Endothelial cell of umbilical vein (primary cell): ENCODE measurements around the gene KIAA0825. TPM values are rescaled to one million over a fixed set of nuclear protein-coding genes. Genes with fewer than 3 reads are reported as not detected.

Source experiments
- BruUV-seq: library from RNA; stranded (reverse); fragments of 400-500 nt; replicated peaks from 2 replicates; lab custom pipeline; 2021; lab: Mats Ljungman, UMichigan
- CTCF ChIA-PET: fragments of 300-600, 350-600 bp; sonication (Branson Sonifier 250); formaldehyde crosslinking; loops from one replicate; lab custom pipeline; 2021; ENCODE audit warnings: antibody characterized with exemption, inconsistent platforms; lab: Charles Lee
- POLR2A ChIA-PET: fragments of 300-600, 350-600 bp; sonication (Branson Sonifier 250); formaldehyde crosslinking; loops from one replicate; lab custom pipeline; 2021; ENCODE audit warnings: antibody characterized with exemption, inconsistent platforms; lab: Charles Lee
- DNase-seq: peaks from one replicate; pipeline ENCODE4 v3.0.0-alpha.2; 2011; ENCODE audit warnings: low read depth, low spot score
- FAIRE-seq: peaks from 2 replicates; lab custom pipeline; 2011; peaks lifted over from hg19 to GRCh38; lab: Jason Lieb, UNC
- H2AFZ ChIP-seq: 2 replicates; pipeline ENCODE4 v1.6.0; 2012; ENCODE audit warnings: low read depth, low read length, control low read depth, inconsistent platforms
- H3K27ac ChIP-seq: 2 replicates; pipeline ENCODE4 v1.5.1; 2011; ENCODE audit warnings: low read depth, mild to moderate bottlenecking, control low read depth, low read length, moderate library complexity; ENCODE audit not compliant: insufficient read depth
- H3K27me3 ChIP-seq, 2 experiments: 2 replicates each; pipeline versions ENCODE4 v1.6.0 to v1.6.1; 2011; ENCODE audit warnings: low read length in 2 of 2, mixed read lengths in 1 of 2; ENCODE audit not compliant: control insufficient read depth in 2 of 2, insufficient read depth in 2 of 2
- H3K36me3 ChIP-seq, 2 experiments: 2 replicates in 1 of 2; 3 replicates in 1 of 2; pipeline ENCODE4 v1.5.1; 2011; ENCODE audit warnings: low read length in 2 of 2, mild to moderate bottlenecking in 1 of 2, moderate library complexity in 1 of 2; ENCODE audit not compliant: control insufficient read depth in 2 of 2, insufficient read depth in 2 of 2; ENCODE audit errors: extremely low read depth in 1 of 2
- H3K4me1 ChIP-seq: 3 replicates; pipeline ENCODE4 v1.5.1; 2011; ENCODE audit warnings: mild to moderate bottlenecking, low read length; ENCODE audit not compliant: control insufficient read depth, insufficient read depth; ENCODE audit errors: extremely low read depth
- H3K4me2 ChIP-seq: 2 replicates; pipeline ENCODE4 v1.6.1; 2011; ENCODE audit warnings: low read length, control low read depth, mixed read lengths; ENCODE audit not compliant: insufficient read depth
- H3K4me3 ChIP-seq, 3 experiments: fragments of 200-600 bp in 1 of 3; sonication (generic), shearing (Covaris generic) in 1 of 3; replicated peaks in 1 of 3; 2 replicates each; pipeline ENCODE4 v1.5.1; 2011 to 2016; ENCODE audit warnings: control low read depth in 3 of 3, low read length in 3 of 3, mild to moderate bottlenecking in 2 of 3, inconsistent platforms in 1 of 3, low read depth in 1 of 3, moderate library complexity in 1 of 3; ENCODE audit not compliant: insufficient read depth in 1 of 3
- H3K79me2 ChIP-seq: 2 replicates; pipeline ENCODE4 v1.6.0; 2012; ENCODE audit warnings: low read length, inconsistent platforms; ENCODE audit not compliant: control insufficient read depth, insufficient read depth
- H3K9ac ChIP-seq: replicated peaks from 2 replicates; pipeline ENCODE3; 2011; ENCODE audit warnings: low read length, control low read depth; ENCODE audit not compliant: insufficient read depth; ENCODE audit errors: extremely low read depth
- H3K9me1 ChIP-seq: replicated peaks from 3 replicates; pipeline ENCODE4 v1.6.0; 2011; ENCODE audit warnings: mild to moderate bottlenecking, low read length; ENCODE audit not compliant: control insufficient read depth, insufficient read depth; ENCODE audit errors: extremely low read depth
- H3K9me3 ChIP-seq: replicated peaks from 2 replicates; pipeline ENCODE4 v1.5.1; 2012; ENCODE audit warnings: low read length, inconsistent platforms; ENCODE audit not compliant: control insufficient read depth, insufficient read depth
- H4K20me1 ChIP-seq: replicated peaks from 2 replicates; pipeline ENCODE3; 2011; ENCODE audit warnings: mild to moderate bottlenecking, low read length; ENCODE audit not compliant: control insufficient read depth, insufficient read depth; ENCODE audit errors: extremely low read depth
- EZH2 ChIP-seq: IDR thresholded peaks from 2 replicates; pipeline ENCODE4 v1.6.1; 2012; ENCODE audit warnings: borderline replicate concordance, low read depth, mild to moderate bottlenecking, moderate library complexity, low read length, inconsistent platforms; ENCODE audit not compliant: severe bottlenecking
- GATA2 ChIP-seq: IDR thresholded peaks from 2 replicates; pipeline ENCODE4 v1.7.0; 2011; ENCODE audit warnings: low read depth, mild to moderate bottlenecking, moderate library complexity, mixed read lengths, low read length; ENCODE audit not compliant: insufficient read length, insufficient read depth
- JUN ChIP-seq: IDR thresholded peaks from 2 replicates; pipeline ENCODE4 v1.6.1; 2011; ENCODE audit warnings: borderline replicate concordance, low read depth; ENCODE audit not compliant: insufficient read length, insufficient read depth
- POLR2A ChIP-seq: IDR thresholded peaks from 2 replicates; pipeline ENCODE4 v1.6.1; 2012; ENCODE audit warnings: low read depth, mild to moderate bottlenecking, control low read depth, low read length
- dilution Hi-C: fragments of 300-500 bp; cut with MboI; formaldehyde crosslinking; loops from one replicate; pipeline ENCODE4 v1.15.0; 2019; ENCODE audit warnings: low sequenced_read_pairs; ENCODE audit not compliant: extremely low pct_ligation_motif_present
- intact Hi-C: fragments of 100-400 bp; cut with micrococcal nuclease; formaldehyde crosslinking; loops from one replicate; pipeline ENCODE4 v1.10.0; 2022
- polyA plus RNA-seq, 4 experiments: library from polyadenylated mRNA; depleted of rRNA in 3 of 4; stranded (reverse) in 3 of 4; unstranded in 1 of 4; fragments of >200 nt; gene quantifications; 2 replicates each; pipeline versions ENCODE4 v1.2.1 to v1.2.3, GENCODE V29; 2011 to 2012; ENCODE audit warnings: missing spikeins in 1 of 4
- total RNA-seq: library from RNA; stranded (reverse); gene quantifications from 2 replicates; pipeline ENCODE4 v1.2.3, GENCODE V29; 2021
- TF ChIP-seq, protein P1 (sequence below): IDR thresholded peaks from 2 replicates; pipeline ENCODE4 v1.6.1; 2011; ENCODE audit not compliant: insufficient read depth, insufficient read length

KIAA0825 gene
- total and polyA plus RNA-seq, 2 donors (not counting 3 experiments of a cell fraction or from before 2014, with no cell fraction given) = 0.15 to 1.1 TPM

DNA sequence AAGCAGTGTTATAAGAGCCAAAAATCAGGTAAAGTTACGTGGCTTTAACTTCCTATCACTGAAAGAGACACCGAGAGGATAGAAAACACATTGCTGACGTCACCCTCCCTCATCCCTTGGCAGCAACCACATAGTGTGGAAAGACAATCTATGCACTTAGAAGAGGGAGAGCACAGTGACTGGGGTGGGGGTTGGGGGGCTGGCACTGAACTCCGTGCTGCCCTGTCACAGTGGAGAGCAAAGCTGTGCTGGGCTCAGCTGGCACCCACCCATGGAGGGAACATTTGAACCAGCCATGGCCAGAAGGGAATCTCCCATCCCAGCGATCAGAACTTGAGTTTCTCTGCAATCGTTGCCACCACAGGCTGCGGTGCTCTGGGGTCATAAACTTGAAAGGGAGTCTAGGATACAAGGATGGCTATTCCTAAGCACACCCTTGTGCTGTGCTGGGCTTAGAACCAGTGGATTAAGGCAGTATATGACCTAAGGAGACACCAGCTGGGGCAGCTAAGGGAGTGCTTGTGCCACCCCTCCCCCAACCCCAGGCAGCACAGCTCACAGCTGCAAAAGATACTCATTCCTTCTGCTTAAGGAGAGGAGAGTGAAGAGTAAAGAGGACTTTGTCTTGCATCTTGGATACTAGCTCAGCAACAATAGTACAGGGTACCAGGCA is 73.4 kb downstream of the KIAA0825 start:
- dilution Hi-C loops (no loop called here), intact Hi-C loops (no loop called here)
- H3K4me3 ChIP-seq = no peak overlapping the region
- no peak overlapping the region for H3K4me2 ChIP-seq
- no peak for TF ChIP-seq JUN
- no peak for TF ChIP-seq EZH2
- TF ChIP-seq GATA2 = no peak
- ChIA-PET POLR2A (no interaction called here), CTCF (interaction anchor here (1.0 to 1.2 kb wide), 3 partner anchors 10 to 193 kb away, joined by 3 read pairs; no protein-coding TSS in a partner anchor)
- no peaks in the 10 kb centered on the region for H3K27me3 ChIP-seq
- H4K20me1 ChIP-seq = no peaks in the 10 kb centered on the region
- DNase-seq (no peak), FAIRE-seq (no peak)
- H3K79me2 ChIP-seq = no peaks in the 10 kb centered on the region
- H3K9ac ChIP-seq = no peak overlapping the region
- no peaks in the 10 kb centered on the region for H3K9me3 ChIP-seq
- BruUV-seq = no TSS peak
- H3K9me1 ChIP-seq = no peaks in the 10 kb centered on the region
- no peaks in the 10 kb centered on the region for H3K4me1 ChIP-seq
- no peaks in the 10 kb centered on the region for H3K36me3 ChIP-seq
- H3K27ac ChIP-seq = no peak overlapping the region
- H2AFZ ChIP-seq = no peak overlapping the region

DNA sequence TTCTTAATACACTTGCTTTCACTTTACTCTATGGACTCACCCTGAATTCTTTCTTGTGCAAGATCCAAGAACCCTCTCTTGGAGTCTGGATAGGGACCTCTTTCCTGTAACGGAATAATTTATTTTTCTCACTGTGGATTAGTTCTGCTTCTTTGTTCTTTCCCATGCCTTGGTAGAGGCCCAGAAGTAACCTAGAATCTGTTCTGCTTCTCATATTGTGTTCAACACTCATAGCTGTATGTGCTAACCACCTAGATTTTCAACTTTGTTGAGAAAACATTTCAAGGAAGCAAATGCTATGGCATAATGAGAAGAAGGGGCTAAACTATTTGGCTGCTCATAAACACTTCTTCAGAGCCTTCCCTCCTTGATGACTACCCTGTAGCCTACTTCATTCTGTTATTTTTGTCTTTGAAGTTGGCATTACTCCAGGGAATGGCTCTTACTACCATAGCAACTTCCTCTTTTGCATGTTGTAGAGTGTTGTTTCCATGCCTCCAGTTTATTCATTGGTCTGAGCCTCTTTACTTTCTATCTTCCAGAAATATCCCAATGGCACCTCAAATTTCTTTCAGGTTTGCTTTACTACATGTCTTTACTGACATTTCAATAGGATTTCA is 74.3 kb downstream of the KIAA0825 start:
- ChIA-PET CTCF (no interaction called here), POLR2A (no interaction called here)
- TF ChIP-seq, protein P1, sequence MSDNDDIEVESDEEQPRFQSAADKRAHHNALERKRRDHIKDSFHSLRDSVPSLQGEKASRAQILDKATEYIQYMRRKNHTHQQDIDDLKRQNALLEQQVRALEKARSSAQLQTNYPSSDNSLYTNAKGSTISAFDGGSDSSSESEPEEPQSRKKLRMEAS = no peak
- no peak for TF ChIP-seq POLR2A
- FAIRE-seq (no peak), DNase-seq (peak; percentile 7)
- no peak overlapping the region for H3K4me3 ChIP-seq
- H3K36me3 ChIP-seq = no peaks in the 10 kb centered on the region
- no peak overlapping the region for H3K4me2 ChIP-seq
- no peaks in the 10 kb centered on the region for H3K27me3 ChIP-seq
- H3K27ac ChIP-seq = no peak overlapping the region
- H4K20me1 ChIP-seq = no peaks in the 10 kb centered on the region
- no peaks in the 10 kb centered on the region for H3K9me3 ChIP-seq
- dilution Hi-C loops (no loop called here), intact Hi-C loops (no loop called here)
- H3K79me2 ChIP-seq = no peaks in the 10 kb centered on the region
- BruUV-seq = no TSS peak
- no peaks in the 10 kb centered on the region for H3K4me1 ChIP-seq
- H3K9me1 ChIP-seq = no peaks in the 10 kb centered on the region
- no peak overlapping the region for H2AFZ ChIP-seq
- no peak overlapping the region for H3K9ac ChIP-seq
